GM12892 (cell line): ENCODE measurements around the gene PROCA1.

Experiments used
- POLR2A ChIP-seq: IDR thresholded peaks from 2 replicates; pipeline ENCODE4 v1.6.1; 2011; ENCODE audit warnings: low read depth, low read length, control low read depth
- POLR2AphosphoS5 ChIP-seq: IDR thresholded peaks from 2 replicates; pipeline ENCODE4 v1.6.1; 2011; ENCODE audit warnings: low read depth, low read length, control low read depth

DNA sequence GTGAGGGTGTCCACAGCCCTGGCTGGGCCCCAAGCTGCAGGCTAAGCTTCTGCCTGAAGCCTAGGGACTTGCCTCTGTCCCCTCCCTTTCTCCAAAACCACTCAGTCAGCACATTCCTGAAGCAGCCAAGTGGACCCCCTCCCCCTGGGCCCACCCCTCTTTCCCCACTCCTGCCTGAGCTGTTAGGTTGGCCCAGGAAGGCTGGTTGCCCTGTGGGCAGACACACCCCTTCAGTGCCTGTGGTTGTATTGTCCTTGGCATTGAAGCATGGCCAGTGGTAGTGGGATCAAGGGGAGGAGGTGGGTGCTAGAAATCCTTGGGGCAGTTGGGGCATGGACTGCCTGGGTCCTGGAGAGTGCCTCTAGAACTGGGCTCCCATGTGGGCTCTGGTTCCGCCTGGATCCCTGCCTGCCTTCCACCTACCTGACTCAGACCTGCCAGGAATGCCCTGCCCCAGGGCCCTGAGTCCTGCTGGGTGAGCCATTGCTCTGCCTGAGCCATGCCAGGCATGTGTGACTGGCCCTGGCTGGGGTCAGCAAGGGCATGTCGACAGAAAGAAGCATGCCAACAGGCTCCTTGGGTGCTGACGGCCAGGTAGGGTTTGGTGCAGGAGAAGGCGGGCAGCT lies 34.2 kb upstream of the PROCA1 start:
- peak; percentile 31; the same call in 1 of the 2 replicates for TF ChIP-seq POLR2AphosphoS5
- TF ChIP-seq POLR2A = 0 out of 2 replicates have a peak, but pooled peaks have one; percentile 17
